ENCODE results near the gene TRABD. TPM values are rescaled to one million over a fixed set of nuclear protein-coding genes. Genes with fewer than 3 reads are reported as not detected.

TRABD gene
- total and polyA plus RNA-seq, 11 donors = 14.3 to 32.9 (median 18.0) TPM

GRCh38 chr22:50171319-50171964, 14.3 kb upstream of the TRABD start:
- Histone ChIP-seq H3K4me1 (peaks cover 0 to 18% (median 0%) of the 10 kb centered on the region in 12 donors), H3K9me3 (no peaks in the 10 kb centered on the region), H3K27ac (no peak overlapping the region), H3K36me3 (no peaks in the 10 kb centered on the region), H3K4me3 (peak overlapping the region in 1 of 12 donors; percentile 47), H3K27me3 (peaks cover 10 to 54% (median 20%) of the 10 kb centered on the region in 9 donors)
- TF ChIP-seq POLR2A (IDR thresholded peaks at IDR 0.05) = no peak
- TF ChIP-seq, protein P1, sequence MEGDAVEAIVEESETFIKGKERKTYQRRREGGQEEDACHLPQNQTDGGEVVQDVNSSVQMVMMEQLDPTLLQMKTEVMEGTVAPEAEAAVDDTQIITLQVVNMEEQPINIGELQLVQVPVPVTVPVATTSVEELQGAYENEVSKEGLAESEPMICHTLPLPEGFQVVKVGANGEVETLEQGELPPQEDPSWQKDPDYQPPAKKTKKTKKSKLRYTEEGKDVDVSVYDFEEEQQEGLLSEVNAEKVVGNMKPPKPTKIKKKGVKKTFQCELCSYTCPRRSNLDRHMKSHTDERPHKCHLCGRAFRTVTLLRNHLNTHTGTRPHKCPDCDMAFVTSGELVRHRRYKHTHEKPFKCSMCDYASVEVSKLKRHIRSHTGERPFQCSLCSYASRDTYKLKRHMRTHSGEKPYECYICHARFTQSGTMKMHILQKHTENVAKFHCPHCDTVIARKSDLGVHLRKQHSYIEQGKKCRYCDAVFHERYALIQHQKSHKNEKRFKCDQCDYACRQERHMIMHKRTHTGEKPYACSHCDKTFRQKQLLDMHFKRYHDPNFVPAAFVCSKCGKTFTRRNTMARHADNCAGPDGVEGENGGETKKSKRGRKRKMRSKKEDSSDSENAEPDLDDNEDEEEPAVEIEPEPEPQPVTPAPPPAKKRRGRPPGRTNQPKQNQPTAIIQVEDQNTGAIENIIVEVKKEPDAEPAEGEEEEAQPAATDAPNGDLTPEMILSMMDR (IDR thresholded peaks at IDR 0.05) = no peak
- ATAC-seq = peak in 3 of 4 donors; percentile 37 to 46 (median 42)
- intact Hi-C loops (cut with DNase I) = no loop called here
- peak in 2 of 5 donors; percentile 29 to 60 for DNase-seq
- WGBS, 4 donors = 54 to 63% (median 58%) methylated on average over 12 to 15 of the region's 15 CpGs

DNA sequence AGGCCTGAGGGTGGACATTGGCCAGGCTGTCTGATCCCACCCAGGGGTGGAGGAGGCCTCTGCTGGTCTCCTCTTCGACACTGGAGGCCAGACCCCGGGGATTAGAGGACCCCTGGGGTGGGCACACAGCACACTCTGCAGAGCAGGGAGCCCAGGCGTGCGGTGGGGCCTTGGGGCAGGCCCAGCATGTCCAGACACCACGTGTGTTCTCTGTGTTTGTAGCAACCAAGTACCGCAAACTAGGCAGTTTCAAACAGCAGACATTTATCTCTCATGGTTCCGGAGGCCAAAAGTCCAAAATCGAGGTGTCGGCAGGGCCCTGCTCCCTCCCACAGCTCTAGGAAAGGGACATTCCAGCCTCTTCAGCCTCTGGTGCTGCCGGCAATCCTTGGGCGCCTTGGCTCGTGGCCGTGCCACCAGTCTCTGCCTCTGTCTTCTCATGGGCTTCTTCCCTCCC, 13.7 kb upstream of the TRABD start:
- H3K27me3 ChIP-seq = peaks cover 10 to 60% (median 20%) of the 10 kb centered on the region in 9 donors
- H3K4me3 ChIP-seq = no peak overlapping the region
- ATAC-seq (peak in 1 of 4 donors; percentile 12), DNase-seq (peak in 1 of 5 donors; percentile 61)
- 72 to 80% (median 78%) methylated on average over 12 to 13 of the region's 13 CpGs for WGBS, 4 donors
- H3K27ac ChIP-seq = no peak overlapping the region
- no peaks in the 10 kb centered on the region for H3K36me3 ChIP-seq
- no peaks in the 10 kb centered on the region for H3K9me3 ChIP-seq
- TF ChIP-seq, protein P1 (IDR thresholded peaks at IDR 0.05) = no peak
- no peak for TF ChIP-seq POLR2A (IDR thresholded peaks at IDR 0.05)
- H3K4me1 ChIP-seq = peaks cover 0 to 18% (median 0%) of the 10 kb centered on the region in 12 donors
- intact Hi-C loops (cut with DNase I) = no loop called here

DNA sequence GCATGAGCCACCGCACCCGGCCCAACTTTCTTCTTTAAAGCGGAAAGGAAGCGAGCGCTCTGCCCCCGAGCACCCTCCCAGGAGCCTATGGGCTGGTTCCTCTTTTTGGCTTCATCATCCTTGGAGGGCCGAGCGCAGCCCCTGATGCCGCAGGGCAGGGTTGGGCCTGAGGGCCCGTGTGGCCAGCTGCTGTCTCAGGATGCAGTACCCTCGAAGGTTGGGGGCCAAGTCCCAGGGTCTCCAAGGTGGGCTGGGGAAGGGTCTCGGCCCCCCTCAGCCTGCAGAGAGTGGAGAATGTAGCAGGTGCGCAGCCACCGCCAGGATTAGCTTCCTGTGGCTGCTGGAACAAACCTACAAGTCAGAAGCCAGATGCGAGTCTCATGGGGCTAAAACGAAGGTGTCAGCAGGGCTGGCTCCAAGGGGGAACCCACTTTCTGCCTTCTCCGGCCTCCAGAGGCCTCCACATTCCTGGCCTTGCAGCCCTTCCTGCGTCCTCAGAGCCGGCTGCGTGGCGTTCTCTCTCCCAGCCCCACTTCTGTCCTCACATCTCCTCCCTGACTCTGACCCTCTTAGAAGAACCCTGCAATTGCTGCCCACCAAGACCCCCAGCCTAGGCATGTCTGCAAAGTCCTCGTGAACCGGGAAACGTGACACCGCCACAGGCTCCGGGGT, 12.3 kb upstream of the TRABD start:
- H3K27me3 ChIP-seq = peaks cover 10 to 74% (median 26%) of the 10 kb centered on the region in 9 donors
- DNase-seq (peak in 2 of 5 donors; percentile 25 to 50), ATAC-seq (no peak)
- TF ChIP-seq POLR2A (IDR thresholded peaks at IDR 0.05) = no peak
- TF ChIP-seq, protein P1 (IDR thresholded peaks at IDR 0.05) = no peak
- H3K4me3 ChIP-seq = no peak overlapping the region
- H3K4me1 ChIP-seq = peaks cover 0 to 23% (median 0%) of the 10 kb centered on the region in 12 donors
- WGBS, 4 donors = 79 to 83% (median 81%) methylated on average over 26 of the region's 26 CpGs
- H3K27ac ChIP-seq = no peak overlapping the region
- no peaks in the 10 kb centered on the region for H3K36me3 ChIP-seq
- intact Hi-C loops (cut with DNase I) = no loop called here
- no peaks in the 10 kb centered on the region for H3K9me3 ChIP-seq

DNA sequence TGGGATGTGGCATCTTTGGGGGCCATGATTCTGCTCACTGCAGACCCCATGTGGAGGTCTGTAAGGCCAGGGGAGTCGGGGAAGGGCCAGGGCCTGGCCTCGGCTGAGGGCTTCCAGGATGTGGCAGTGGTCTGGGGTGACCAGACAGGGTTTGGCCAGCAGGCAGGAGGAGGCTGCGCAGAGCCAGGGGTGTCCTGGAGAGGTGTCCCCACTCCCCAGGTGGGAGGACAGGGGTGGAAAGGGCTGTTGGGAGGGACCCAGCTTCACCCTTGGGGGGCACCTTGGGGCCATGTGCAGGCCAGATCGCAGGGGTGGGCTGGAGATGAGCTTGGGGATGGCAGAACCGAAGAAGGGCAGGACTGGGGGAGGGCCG, 11.7 kb upstream of the TRABD start:
- Histone ChIP-seq H3K4me1 (peaks cover 0 to 23% (median 0%) of the 10 kb centered on the region in 12 donors), H3K9me3 (no peaks in the 10 kb centered on the region), H3K27me3 (peaks cover 10 to 77% (median 28%) of the 10 kb centered on the region in 9 donors), H3K4me3 (no peak overlapping the region), H3K27ac (no peak overlapping the region), H3K36me3 (no peaks in the 10 kb centered on the region)
- no peak for ATAC-seq
- DNase-seq = peak in 1 of 5 donors; percentile 48
- intact Hi-C loops (cut with DNase I) = no loop called here
- WGBS, 4 donors = 88 to 95% (median 94%) methylated on average over 5 to 6 of the region's 6 CpGs
- no peak for TF ChIP-seq POLR2A (IDR thresholded peaks at IDR 0.05)
- TF ChIP-seq, protein P1 (IDR thresholded peaks at IDR 0.05) = no peak

Data from heart left ventricle (tissue), 16 donors.